Keratinocyte (primary cell): ENCODE measurements around the gene ARHGAP22. TPM values are rescaled to one million over a fixed set of nuclear protein-coding genes. Genes with fewer than 3 reads are reported as not detected.

ENCODE experiments used
- DNase-seq: peaks from one replicate; pipeline ENCODE4 v3.0.0-alpha.2; 2011; ENCODE audit warnings: low read depth, missing footprints, low spot score
- FAIRE-seq: peaks from 2 replicates; lab custom pipeline; 2011; peaks lifted over from hg19 to GRCh38; lab: Jason Lieb, UNC
- H2AFZ ChIP-seq: 2 replicates; pipeline ENCODE4 v1.6.0; 2012; ENCODE audit warnings: low read length, control low read depth, inconsistent platforms; ENCODE audit not compliant: control insufficient read depth
- H3K27ac ChIP-seq: 2 replicates; pipeline ENCODE4 v1.5.1; 2011; ENCODE audit warnings: low read length; ENCODE audit not compliant: control insufficient read depth, insufficient read depth
- H3K27me3 ChIP-seq: 3 replicates; pipeline ENCODE4 v1.6.0; 2011; ENCODE audit warnings: low read length; ENCODE audit not compliant: control insufficient read depth, insufficient read depth; ENCODE audit errors: extremely low read depth
- H3K36me3 ChIP-seq, 2 experiments: 2 replicates in 1 of 2; 3 replicates in 1 of 2; pipeline ENCODE4 v1.5.1; 2011; ENCODE audit warnings: low read length in 2 of 2, mild to moderate bottlenecking in 1 of 2; ENCODE audit not compliant: control insufficient read depth in 2 of 2, insufficient read depth in 2 of 2; ENCODE audit errors: extremely low read depth in 1 of 2
- H3K4me1 ChIP-seq: 3 replicates; pipeline ENCODE4 v1.5.1; 2011; ENCODE audit warnings: low read length; ENCODE audit not compliant: control insufficient read depth, insufficient read depth; ENCODE audit errors: extremely low read depth
- H3K4me2 ChIP-seq: 3 replicates; pipeline ENCODE4 v1.6.0; 2011; ENCODE audit warnings: low read depth, low read length; ENCODE audit not compliant: control insufficient read depth, insufficient read depth; ENCODE audit errors: extremely low read depth
- H3K4me3 ChIP-seq, 3 experiments: fragments of 200-600 bp in 1 of 3; sonication (generic) in 1 of 3; 2 replicates in 2 of 3; 3 replicates in 1 of 3; pipeline ENCODE4 v1.5.1; 2011 to 2016; ENCODE audit warnings: low read length in 3 of 3, mild to moderate bottlenecking in 3 of 3, control low read depth in 2 of 3, inconsistent platforms in 1 of 3, low read depth in 1 of 3, mixed read lengths in 1 of 3, mixed run types in 1 of 3, moderate library complexity in 1 of 3; ENCODE audit not compliant: control insufficient read depth in 2 of 3, insufficient read depth in 2 of 3; ENCODE audit errors: extremely low read depth in 1 of 3
- H3K79me2 ChIP-seq: 2 replicates; pipeline ENCODE4 v1.6.0; 2012; ENCODE audit warnings: low read length; ENCODE audit not compliant: control insufficient read depth, insufficient read depth
- H3K9ac ChIP-seq: 3 replicates; pipeline ENCODE4 v1.6.0; 2011; ENCODE audit warnings: low read length; ENCODE audit not compliant: control insufficient read depth, insufficient read depth; ENCODE audit errors: extremely low read depth
- H3K9me1 ChIP-seq: 3 replicates; pipeline ENCODE4 v1.6.0; 2011; ENCODE audit warnings: low read length; ENCODE audit not compliant: control insufficient read depth, insufficient read depth; ENCODE audit errors: extremely low read depth
- H3K9me3 ChIP-seq: 2 replicates; pipeline ENCODE4 v1.5.1; 2012; ENCODE audit warnings: low read depth, low read length; ENCODE audit not compliant: control insufficient read depth
- H4K20me1 ChIP-seq: 3 replicates; pipeline ENCODE4 v1.6.0; 2011; ENCODE audit warnings: low read length; ENCODE audit not compliant: control insufficient read depth, insufficient read depth; ENCODE audit errors: extremely low read depth
- EZH2 ChIP-seq: IDR thresholded peaks from one replicate; pipeline ENCODE4 v1.6.1; 2012; ENCODE audit warnings: inconsistent platforms, mild to moderate bottlenecking, low read length, moderate library complexity
- dilution Hi-C: fragments of 300-500 bp; cut with MboI; formaldehyde crosslinking; loops from one replicate; pipeline ENCODE4 v1.7.0; 2020; ENCODE audit warnings: low sequenced_read_pairs; ENCODE audit not compliant: extremely low pct_ligation_motif_present
- polyA plus RNA-seq, 5 experiments: library from polyadenylated mRNA; depleted of rRNA in 3 of 5; stranded (reverse) in 3 of 5; stranded (forward) in 1 of 5; unstranded in 1 of 5; fragments of >200 nt; gene quantifications; 1 replicate in 1 of 5; 2 replicates in 3 of 5; 3 replicates in 1 of 5; pipeline versions ENCODE4 v1.2.1 to v1.2.3, GENCODE V29; 2011 to 2012; ENCODE audit warnings: missing spikeins in 2 of 5, low read depth in 1 of 5, low replicate concordance in 1 of 5
- TF ChIP-seq, protein P1 (sequence below), 3 experiments: IDR thresholded peaks in 1 of 3; conservative IDR thresholded peaks in 1 of 3; optimal IDR thresholded peaks in 1 of 3; 2 replicates in 2 of 3; 3 replicates in 1 of 3; pipeline versions ENCODE3 to v1.5.1; 2011; ENCODE audit warnings: low read length in 3 of 3, mild to moderate bottlenecking in 3 of 3, moderate library complexity in 2 of 3, control low read depth in 1 of 3, inconsistent platforms in 1 of 3; ENCODE audit not compliant: insufficient read depth in 2 of 3; ENCODE audit errors: extremely low read depth in 1 of 3

ARHGAP22 gene
- polyA plus RNA-seq, 1 donor (not counting 4 experiments of a cell fraction or from before 2014, with no cell fraction given), result 4.9 TPM

DNA sequence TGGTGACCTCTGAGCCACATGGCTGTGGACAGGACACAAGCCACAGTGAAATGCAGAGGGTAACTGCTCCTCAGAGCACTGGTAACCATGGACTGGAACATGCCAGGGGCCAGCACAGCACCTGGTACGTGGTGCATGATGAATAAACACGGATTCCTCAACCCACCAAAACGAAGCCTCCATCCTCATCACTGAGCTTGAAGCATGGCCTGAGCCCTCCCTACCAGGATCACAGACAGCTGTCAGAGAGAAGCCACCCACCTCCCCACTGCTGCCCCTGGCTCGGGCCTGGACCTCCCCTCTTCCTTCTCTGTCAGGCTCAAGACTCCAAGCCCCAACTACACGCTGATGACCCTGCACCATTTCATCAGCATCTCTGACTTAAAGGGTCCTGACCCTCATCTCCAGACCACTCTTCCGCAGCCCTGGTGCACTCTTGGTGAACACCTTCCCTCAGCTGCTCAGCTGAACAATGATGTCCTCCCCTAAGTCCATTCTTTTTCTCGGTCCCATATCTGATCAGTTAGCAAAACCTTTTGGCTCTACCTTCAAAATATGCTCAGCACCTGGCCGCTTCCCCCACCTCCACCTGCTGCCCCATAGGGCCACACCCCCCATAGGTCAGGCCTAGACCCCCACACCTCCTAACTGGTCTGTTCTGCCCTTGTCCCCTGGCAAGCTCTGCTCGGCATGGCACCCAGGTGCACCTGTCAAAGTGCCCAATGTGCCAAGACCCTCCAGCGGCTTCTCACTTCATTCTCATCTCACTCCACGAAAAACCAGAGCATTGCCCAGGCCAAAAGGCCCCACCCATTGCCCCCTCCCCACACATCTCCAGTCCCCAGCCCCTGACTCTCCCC, 157.3 kb downstream of the ARHGAP22 start:
- no peak overlapping the region for H3K4me2 ChIP-seq
- H3K36me3 ChIP-seq, result peaks cover 3 to 5% of the 10 kb centered on the region in 2 experiments
- H4K20me1 ChIP-seq, result peaks cover 4% of the 10 kb centered on the region
- no peaks in the 10 kb centered on the region for H3K9me3 ChIP-seq
- H3K79me2 ChIP-seq, result no peaks in the 10 kb centered on the region
- H3K27ac ChIP-seq, result no peak overlapping the region
- FAIRE-seq, result no peak
- dilution Hi-C loops, result no loop called here
- no peaks in the 10 kb centered on the region for H3K4me1 ChIP-seq
- no peak for TF ChIP-seq EZH2
- TF ChIP-seq, protein P1, sequence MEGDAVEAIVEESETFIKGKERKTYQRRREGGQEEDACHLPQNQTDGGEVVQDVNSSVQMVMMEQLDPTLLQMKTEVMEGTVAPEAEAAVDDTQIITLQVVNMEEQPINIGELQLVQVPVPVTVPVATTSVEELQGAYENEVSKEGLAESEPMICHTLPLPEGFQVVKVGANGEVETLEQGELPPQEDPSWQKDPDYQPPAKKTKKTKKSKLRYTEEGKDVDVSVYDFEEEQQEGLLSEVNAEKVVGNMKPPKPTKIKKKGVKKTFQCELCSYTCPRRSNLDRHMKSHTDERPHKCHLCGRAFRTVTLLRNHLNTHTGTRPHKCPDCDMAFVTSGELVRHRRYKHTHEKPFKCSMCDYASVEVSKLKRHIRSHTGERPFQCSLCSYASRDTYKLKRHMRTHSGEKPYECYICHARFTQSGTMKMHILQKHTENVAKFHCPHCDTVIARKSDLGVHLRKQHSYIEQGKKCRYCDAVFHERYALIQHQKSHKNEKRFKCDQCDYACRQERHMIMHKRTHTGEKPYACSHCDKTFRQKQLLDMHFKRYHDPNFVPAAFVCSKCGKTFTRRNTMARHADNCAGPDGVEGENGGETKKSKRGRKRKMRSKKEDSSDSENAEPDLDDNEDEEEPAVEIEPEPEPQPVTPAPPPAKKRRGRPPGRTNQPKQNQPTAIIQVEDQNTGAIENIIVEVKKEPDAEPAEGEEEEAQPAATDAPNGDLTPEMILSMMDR (optimal IDR thresholded peaks at IDR 0.05 in 1 of 3, IDR thresholded peaks at IDR 0.05 in 1 of 3, conservative IDR thresholded peaks at IDR 0.05 in 1 of 3; ENCODE audit: extremely low read depth in 1 of 3, insufficient read depth in 2 of 3, low read length in 3 of 3), result no peak
- no peak overlapping the region for H2AFZ ChIP-seq
- H3K27me3 ChIP-seq, result no peaks in the 10 kb centered on the region
- H3K9me1 ChIP-seq, result no peaks in the 10 kb centered on the region
- no peak for DNase-seq
- H3K4me3 ChIP-seq, result no peak overlapping the region
- H3K9ac ChIP-seq, result no peak overlapping the region

DNA sequence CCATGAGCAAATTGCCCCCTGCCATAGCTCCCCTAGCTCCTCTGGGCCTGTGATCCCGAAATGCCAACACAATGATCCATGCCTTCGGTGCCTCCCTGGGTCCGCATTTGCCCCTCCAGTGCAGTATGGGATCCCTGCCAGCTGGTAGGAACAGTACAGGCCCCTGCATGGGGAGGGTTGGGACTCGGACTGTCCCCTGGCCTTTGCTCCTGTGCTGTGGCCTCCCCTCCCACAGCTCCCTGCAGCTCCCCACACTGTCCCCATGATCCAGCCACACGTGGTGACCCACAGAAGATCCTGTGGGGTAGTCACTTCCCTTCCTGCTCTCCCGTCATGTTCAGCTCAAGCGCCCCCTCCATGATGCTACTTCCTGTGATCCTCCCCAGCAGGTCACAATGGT, 158.1 kb downstream of the ARHGAP22 start:
- H3K9ac ChIP-seq, result no peak overlapping the region
- peaks cover 3 to 5% of the 10 kb centered on the region in 2 experiments for H3K36me3 ChIP-seq
- H3K4me2 ChIP-seq, result no peak overlapping the region
- peaks cover 4% of the 10 kb centered on the region for H4K20me1 ChIP-seq
- FAIRE-seq (no peak), DNase-seq (no peak)
- H3K27me3 ChIP-seq, result no peaks in the 10 kb centered on the region
- no peaks in the 10 kb centered on the region for H3K4me1 ChIP-seq
- no peak overlapping the region for H3K27ac ChIP-seq
- no peak overlapping the region for H3K4me3 ChIP-seq
- no peaks in the 10 kb centered on the region for H3K79me2 ChIP-seq
- no peaks in the 10 kb centered on the region for H3K9me3 ChIP-seq
- TF ChIP-seq, protein P1 (optimal IDR thresholded peaks at IDR 0.05 in 1 of 3, IDR thresholded peaks at IDR 0.05 in 1 of 3, conservative IDR thresholded peaks at IDR 0.05 in 1 of 3; ENCODE audit: extremely low read depth in 1 of 3, insufficient read depth in 2 of 3, low read length in 3 of 3), result no peak
- no peak for TF ChIP-seq EZH2
- dilution Hi-C loops, result no loop called here
- H3K9me1 ChIP-seq, result no peaks in the 10 kb centered on the region
- no peak overlapping the region for H2AFZ ChIP-seq
